ENCODE measurements around the gene UPK3A.

DNA sequence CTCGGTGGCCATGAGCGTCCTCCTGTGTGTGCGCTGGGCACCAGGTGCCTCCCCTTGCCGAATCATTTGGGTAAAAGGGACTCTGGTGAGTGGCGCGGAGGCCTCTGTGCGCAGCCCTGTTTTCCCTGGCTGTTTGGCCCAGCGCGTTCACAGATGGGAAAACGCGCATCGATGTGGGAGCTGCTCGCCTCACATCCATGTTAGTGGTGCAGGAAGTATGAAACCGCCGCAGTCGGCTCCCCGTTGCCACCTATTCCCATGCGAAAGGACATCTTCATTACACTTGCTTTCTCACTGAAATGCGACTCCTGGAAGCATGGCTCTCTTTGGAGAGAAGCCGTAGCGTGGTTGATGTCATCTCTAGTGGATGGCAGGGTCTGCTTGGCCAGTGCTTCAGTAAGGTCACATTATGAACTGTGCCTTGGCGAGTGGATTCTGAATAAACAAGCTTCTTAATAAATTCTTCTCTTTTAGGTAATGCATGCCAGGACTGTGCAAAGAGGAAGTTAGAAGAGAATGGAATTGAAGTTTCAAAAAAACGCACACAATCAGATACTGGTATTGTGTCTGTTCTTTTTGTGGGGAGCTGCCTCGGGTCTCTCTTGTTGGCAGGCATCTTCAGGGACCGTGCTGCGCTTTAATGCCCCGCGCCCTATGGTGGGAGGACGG lies 51.2 kb downstream of the UPK3A start:
- TF ChIP-seq SNAPC4 (CRISPR knock-in tag; IDR thresholded peaks at IDR 0.05) (no peak), POLR2G (IDR thresholded peaks at IDR 0.05; ENCODE audit: low read depth, low read length) (no peak), HHEX (CRISPR knock-in tag; IDR thresholded peaks at IDR 0.05) (no peak), ELF1 (CRISPR knock-in tag; IDR thresholded peaks at IDR 0.05) (no peak), CAMTA2 (CRISPR knock-in tag; IDR thresholded peaks at IDR 0.05; ENCODE audit: borderline replicate concordance) (no peak)
- TF ChIP-seq, protein P1, sequence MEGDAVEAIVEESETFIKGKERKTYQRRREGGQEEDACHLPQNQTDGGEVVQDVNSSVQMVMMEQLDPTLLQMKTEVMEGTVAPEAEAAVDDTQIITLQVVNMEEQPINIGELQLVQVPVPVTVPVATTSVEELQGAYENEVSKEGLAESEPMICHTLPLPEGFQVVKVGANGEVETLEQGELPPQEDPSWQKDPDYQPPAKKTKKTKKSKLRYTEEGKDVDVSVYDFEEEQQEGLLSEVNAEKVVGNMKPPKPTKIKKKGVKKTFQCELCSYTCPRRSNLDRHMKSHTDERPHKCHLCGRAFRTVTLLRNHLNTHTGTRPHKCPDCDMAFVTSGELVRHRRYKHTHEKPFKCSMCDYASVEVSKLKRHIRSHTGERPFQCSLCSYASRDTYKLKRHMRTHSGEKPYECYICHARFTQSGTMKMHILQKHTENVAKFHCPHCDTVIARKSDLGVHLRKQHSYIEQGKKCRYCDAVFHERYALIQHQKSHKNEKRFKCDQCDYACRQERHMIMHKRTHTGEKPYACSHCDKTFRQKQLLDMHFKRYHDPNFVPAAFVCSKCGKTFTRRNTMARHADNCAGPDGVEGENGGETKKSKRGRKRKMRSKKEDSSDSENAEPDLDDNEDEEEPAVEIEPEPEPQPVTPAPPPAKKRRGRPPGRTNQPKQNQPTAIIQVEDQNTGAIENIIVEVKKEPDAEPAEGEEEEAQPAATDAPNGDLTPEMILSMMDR (CRISPR knock-in tag; IDR thresholded peaks at IDR 0.05): no peak
- TF ChIP-seq, protein P2, sequence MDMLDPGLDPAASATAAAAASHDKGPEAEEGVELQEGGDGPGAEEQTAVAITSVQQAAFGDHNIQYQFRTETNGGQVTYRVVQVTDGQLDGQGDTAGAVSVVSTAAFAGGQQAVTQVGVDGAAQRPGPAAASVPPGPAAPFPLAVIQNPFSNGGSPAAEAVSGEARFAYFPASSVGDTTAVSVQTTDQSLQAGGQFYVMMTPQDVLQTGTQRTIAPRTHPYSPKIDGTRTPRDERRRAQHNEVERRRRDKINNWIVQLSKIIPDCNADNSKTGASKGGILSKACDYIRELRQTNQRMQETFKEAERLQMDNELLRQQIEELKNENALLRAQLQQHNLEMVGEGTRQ (IDR thresholded peaks at IDR 0.05; ENCODE audit: low read depth, low read length): no peak
- TF ChIP-seq, protein P2 (CRISPR knock-in tag; IDR thresholded peaks at IDR 0.05; ENCODE audit: borderline replicate concordance): no peak
